Measurements from ENCODE around the gene NOP53.
"Not testable (repeated sequence)": the region's sequence is repeated elsewhere in the genome, so short reads cannot be mapped to it uniquely, and the experiment has no call there.

The NOP53 gene

DNA sequence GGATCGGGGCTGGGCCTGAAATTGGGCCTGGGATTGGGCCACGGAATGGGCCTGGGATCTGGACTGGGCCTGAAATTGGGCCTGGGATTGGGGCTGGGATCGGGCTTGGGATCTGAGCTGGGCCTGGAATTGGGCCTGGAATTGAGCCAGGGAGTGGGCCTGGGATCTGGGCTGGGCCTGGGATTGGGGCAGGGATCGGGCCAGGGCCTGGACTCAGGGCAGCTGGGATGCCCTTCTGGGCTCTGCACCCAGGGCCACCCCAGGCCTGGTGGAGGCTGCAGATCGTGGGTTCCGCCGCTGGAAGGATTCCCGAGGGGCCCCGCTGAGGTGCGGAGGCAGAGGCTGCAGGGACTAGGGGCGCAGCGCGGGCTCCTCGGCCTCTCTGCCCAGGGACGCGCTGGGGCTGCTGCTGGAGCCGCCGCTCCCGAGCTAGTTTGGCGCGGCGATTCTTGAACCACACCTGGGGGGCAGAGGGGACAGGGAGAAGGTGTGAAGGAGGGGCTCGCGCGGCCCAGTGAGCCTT lies 57.2 kb downstream of the NOP53 start:
- no peaks in the 10 kb centered on the region for H4K20me1 ChIP-seq (ENCODE audit: insufficient read depth, low read length)

DNA sequence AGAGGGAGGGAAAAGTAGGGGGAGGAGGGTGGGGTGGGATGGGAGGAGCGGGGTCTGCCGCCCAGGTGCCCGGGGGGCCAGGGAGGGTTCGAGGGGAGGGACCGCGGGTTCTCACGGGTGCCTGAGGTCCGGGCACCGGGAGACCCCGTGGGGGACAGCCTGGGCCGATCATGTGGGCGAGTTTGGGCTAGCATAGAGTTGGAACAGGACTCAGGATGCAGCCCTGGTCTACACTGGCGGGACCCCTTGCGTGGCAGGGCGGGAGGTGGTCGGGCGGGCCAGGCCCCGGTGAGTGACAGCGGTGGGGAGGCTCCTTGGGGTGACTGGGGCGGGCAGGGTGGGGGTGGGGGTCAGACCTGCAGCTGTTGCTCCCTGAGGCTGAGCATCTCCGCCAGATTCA lies 57.8 kb downstream of the NOP53 start:
- H3K9me2 ChIP-seq (replicated peaks; ENCODE audit: insufficient read depth, low read length); H4K20me1 ChIP-seq (ENCODE audit: insufficient read depth, low read length); H3F3A ChIP-seq (ENCODE audit: insufficient read depth, low read length); H3K9ac ChIP-seq (ENCODE audit: low read length); H3K4me1 ChIP-seq (ENCODE audit: low read length); H2AFZ ChIP-seq (ENCODE audit: low read length); DNase-seq; H3K4me3 ChIP-seq (ENCODE audit: low read length); H3K9me3 ChIP-seq (replicated peaks; ENCODE audit: insufficient read depth, low read length); H3K27ac ChIP-seq (ENCODE audit: low read length); H3K79me2 ChIP-seq (ENCODE audit: low read length); H3K4me2 ChIP-seq (ENCODE audit: low read depth, low read length); H3K36me3 ChIP-seq (replicated peaks; ENCODE audit: insufficient read depth, low read length): not testable (repeated sequence)
- H3K27me3 ChIP-seq (replicated peaks; ENCODE audit: insufficient read depth, low read length) = peaks cover 46% of the 10 kb centered on the region

More for the DNA sequence above, 57.2 kb downstream of the NOP53 start:
- DNase-seq = no peak
- no peaks in the 10 kb centered on the region for H3K79me2 ChIP-seq (ENCODE audit: low read length)
- H3K4me3 ChIP-seq (ENCODE audit: low read length) = no peak overlapping the region
- H3K27ac ChIP-seq (ENCODE audit: low read length) = no peak overlapping the region
- no peaks in the 10 kb centered on the region for H3K4me1 ChIP-seq (ENCODE audit: low read length)
- no peaks in the 10 kb centered on the region for H3F3A ChIP-seq (ENCODE audit: insufficient read depth, low read length)
- H3K4me2 ChIP-seq (ENCODE audit: low read depth, low read length) = no peak overlapping the region
- peaks cover 47% of the 10 kb centered on the region for H3K27me3 ChIP-seq (replicated peaks; ENCODE audit: insufficient read depth, low read length)
- no peaks in the 10 kb centered on the region for H3K36me3 ChIP-seq (replicated peaks; ENCODE audit: insufficient read depth, low read length)
- no peaks in the 10 kb centered on the region for H3K9me2 ChIP-seq (replicated peaks; ENCODE audit: insufficient read depth, low read length)
- TF ChIP-seq EZH2phosphoT487 (IDR thresholded peaks at IDR 0.05; ENCODE audit: low read length) (no peak), EZH2 (optimal IDR thresholded peaks at IDR 0.05; ENCODE audit: low read depth, low read length) (no peak)
- TF ChIP-seq, protein P1, sequence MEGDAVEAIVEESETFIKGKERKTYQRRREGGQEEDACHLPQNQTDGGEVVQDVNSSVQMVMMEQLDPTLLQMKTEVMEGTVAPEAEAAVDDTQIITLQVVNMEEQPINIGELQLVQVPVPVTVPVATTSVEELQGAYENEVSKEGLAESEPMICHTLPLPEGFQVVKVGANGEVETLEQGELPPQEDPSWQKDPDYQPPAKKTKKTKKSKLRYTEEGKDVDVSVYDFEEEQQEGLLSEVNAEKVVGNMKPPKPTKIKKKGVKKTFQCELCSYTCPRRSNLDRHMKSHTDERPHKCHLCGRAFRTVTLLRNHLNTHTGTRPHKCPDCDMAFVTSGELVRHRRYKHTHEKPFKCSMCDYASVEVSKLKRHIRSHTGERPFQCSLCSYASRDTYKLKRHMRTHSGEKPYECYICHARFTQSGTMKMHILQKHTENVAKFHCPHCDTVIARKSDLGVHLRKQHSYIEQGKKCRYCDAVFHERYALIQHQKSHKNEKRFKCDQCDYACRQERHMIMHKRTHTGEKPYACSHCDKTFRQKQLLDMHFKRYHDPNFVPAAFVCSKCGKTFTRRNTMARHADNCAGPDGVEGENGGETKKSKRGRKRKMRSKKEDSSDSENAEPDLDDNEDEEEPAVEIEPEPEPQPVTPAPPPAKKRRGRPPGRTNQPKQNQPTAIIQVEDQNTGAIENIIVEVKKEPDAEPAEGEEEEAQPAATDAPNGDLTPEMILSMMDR (IDR thresholded peaks at IDR 0.05; ENCODE audit: low read length) = no peak
- no peak overlapping the region for H3K9ac ChIP-seq (ENCODE audit: low read length)
- H3K9me3 ChIP-seq (replicated peaks; ENCODE audit: insufficient read depth, low read length) = no peaks in the 10 kb centered on the region
- H2AFZ ChIP-seq (ENCODE audit: low read length) = no peak overlapping the region

DNA sequence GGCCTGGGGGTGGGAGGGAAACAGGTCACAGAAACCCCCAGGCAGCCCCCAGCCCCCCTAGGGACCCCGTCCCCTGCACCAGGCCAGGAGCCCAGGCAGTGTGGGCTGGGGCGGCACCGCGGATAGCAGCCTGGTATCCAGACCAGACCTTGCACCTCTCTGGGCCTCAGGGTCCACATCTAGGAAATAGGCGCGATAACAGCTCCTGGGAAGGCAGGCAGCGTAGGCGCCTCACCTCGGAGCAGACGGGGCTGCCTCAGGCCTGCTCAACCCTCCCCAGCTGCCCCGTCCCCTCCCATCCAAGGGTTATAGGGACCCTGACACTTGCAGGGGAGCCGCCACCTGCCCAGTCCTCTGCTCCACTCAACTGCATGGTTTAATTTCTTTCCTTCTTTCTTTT lies 58.3 kb downstream of the NOP53 start:
- not testable (repeated sequence) for H3K9me2 ChIP-seq (replicated peaks; ENCODE audit: insufficient read depth, low read length); DNase-seq; H4K20me1 ChIP-seq (ENCODE audit: insufficient read depth, low read length); H3K4me1 ChIP-seq (ENCODE audit: low read length); H3K79me2 ChIP-seq (ENCODE audit: low read length); H3K9ac ChIP-seq (ENCODE audit: low read length); H2AFZ ChIP-seq (ENCODE audit: low read length); H3K9me3 ChIP-seq (replicated peaks; ENCODE audit: insufficient read depth, low read length); H3K36me3 ChIP-seq (replicated peaks; ENCODE audit: insufficient read depth, low read length); H3K27ac ChIP-seq (ENCODE audit: low read length); H3F3A ChIP-seq (ENCODE audit: insufficient read depth, low read length); H3K4me2 ChIP-seq (ENCODE audit: low read depth, low read length); H3K4me3 ChIP-seq (ENCODE audit: low read length)
- peaks cover 43% of the 10 kb centered on the region for H3K27me3 ChIP-seq (replicated peaks; ENCODE audit: insufficient read depth, low read length)

DNA sequence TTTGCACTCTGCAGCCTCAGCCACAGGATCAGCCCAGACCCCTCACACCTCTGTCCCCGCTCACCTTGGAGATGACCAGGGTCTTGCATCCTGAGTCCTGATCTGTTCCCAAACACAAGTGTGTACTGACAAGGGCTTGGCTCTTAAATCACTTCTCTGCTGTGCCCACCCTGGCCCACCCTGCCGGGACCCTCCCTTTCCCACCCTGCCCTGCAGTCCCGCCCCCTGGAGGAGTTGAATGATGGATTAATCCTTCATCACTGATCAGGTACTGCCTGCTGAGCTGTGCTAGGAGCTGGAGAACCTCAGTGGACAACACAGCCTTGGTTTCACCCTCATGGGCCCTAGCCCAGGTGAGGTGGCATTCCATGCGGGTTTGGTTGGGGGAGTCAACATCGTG lies 59.1 kb downstream of the NOP53 start, which contains the start of gene TPRX1:
TSS of gene TPRX1 (minus strand) at position 101 of the 400 bp plus-strand sequence. CDS start at position 89, 12 bp downstream.
- not testable (repeated sequence) for H3K36me3 ChIP-seq (replicated peaks; ENCODE audit: insufficient read depth, low read length); H3K79me2 ChIP-seq (ENCODE audit: low read length); H3K9ac ChIP-seq (ENCODE audit: low read length); H2AFZ ChIP-seq (ENCODE audit: low read length); DNase-seq; H3K27ac ChIP-seq (ENCODE audit: low read length); H3K9me3 ChIP-seq (replicated peaks; ENCODE audit: insufficient read depth, low read length); H3K4me3 ChIP-seq (ENCODE audit: low read length); H3F3A ChIP-seq (ENCODE audit: insufficient read depth, low read length); H3K4me1 ChIP-seq (ENCODE audit: low read length); H3K4me2 ChIP-seq (ENCODE audit: low read depth, low read length); H3K9me2 ChIP-seq (replicated peaks; ENCODE audit: insufficient read depth, low read length); H4K20me1 ChIP-seq (ENCODE audit: insufficient read depth, low read length)
- H3K27me3 ChIP-seq (replicated peaks; ENCODE audit: insufficient read depth, low read length) = peaks cover 43% of the 10 kb centered on the region

DNA sequence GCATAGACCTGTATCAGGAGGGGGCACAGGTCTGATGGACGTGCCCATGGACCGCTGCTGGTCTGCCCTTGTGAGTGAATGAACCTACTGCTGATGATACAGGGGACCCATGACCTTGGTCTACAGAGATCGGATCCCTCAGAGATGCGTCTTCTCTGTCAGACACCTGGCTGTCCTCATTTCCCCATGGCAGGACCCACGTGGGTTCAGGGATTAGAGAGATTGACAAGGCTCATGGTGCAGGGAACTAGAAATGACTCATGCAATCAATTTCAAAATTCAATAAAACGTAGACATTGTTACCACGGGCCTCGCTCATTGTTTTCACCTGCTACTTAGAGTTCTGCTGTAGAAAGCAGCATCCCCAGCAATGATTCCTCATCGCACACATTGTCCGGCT lies 60.0 kb downstream of the NOP53 start:
- Histone ChIP-seq H2AFZ (ENCODE audit: low read length) (no peak overlapping the region), H3K9me2 (replicated peaks; ENCODE audit: insufficient read depth, low read length) (no peaks in the 10 kb centered on the region), H3K4me3 (ENCODE audit: low read length) (no peak overlapping the region), H3F3A (ENCODE audit: insufficient read depth, low read length) (no peaks in the 10 kb centered on the region), H3K27me3 (replicated peaks; ENCODE audit: insufficient read depth, low read length) (peaks cover 47% of the 10 kb centered on the region), H3K79me2 (ENCODE audit: low read length) (no peaks in the 10 kb centered on the region), H3K27ac (ENCODE audit: low read length) (no peak overlapping the region), H3K9ac (ENCODE audit: low read length) (no peak overlapping the region), H3K36me3 (replicated peaks; ENCODE audit: insufficient read depth, low read length) (no peaks in the 10 kb centered on the region), H3K9me3 (replicated peaks; ENCODE audit: insufficient read depth, low read length) (no peaks in the 10 kb centered on the region), H4K20me1 (ENCODE audit: insufficient read depth, low read length) (no peaks in the 10 kb centered on the region), H3K4me2 (ENCODE audit: low read depth, low read length) (no peak overlapping the region), H3K4me1 (ENCODE audit: low read length) (no peaks in the 10 kb centered on the region)
- TF ChIP-seq, protein P1 (IDR thresholded peaks at IDR 0.05; ENCODE audit: low read length) = no peak
- no peak for DNase-seq
